CD4-positive, CD25-positive, alpha-beta regulatory T cell (primary cell): ENCODE results near the gene NAP1L4. TPM values are rescaled to one million over a fixed set of nuclear protein-coding genes. Genes with fewer than 3 reads are reported as not detected.

Experiments
- ATAC-seq, 2 donors: fragments of 150-1000 bp; cut with Tn5 transposase; one replicate each; pipeline ENCODE4 v1.10.0; 2021; ENCODE audit warnings: low read depth in 2 of 2, moderate number of reproducible peaks in 2 of 2, moderate library complexity in 1 of 2
- DNase-seq, 3 donors: peaks; one replicate each; pipeline versions ENCODE4 v3.0.0 to v3.0.0-alpha.2; 2012 to 2022; ENCODE audit warnings: mixed read lengths in 1 of 3
- H3K27ac ChIP-seq: one replicate; pipeline ENCODE4 v1.7.0; 2013; ENCODE audit warnings: mild to moderate bottlenecking, low read length; ENCODE audit not compliant: insufficient read depth, poor library complexity, severe bottlenecking
- H3K27me3 ChIP-seq: one replicate; pipeline ENCODE4 v1.7.0; 2013; ENCODE audit warnings: low read length; ENCODE audit not compliant: control insufficient read depth, insufficient read depth
- H3K36me3 ChIP-seq: one replicate; pipeline ENCODE4 v1.7.0; 2013; ENCODE audit warnings: mild to moderate bottlenecking, low read length, moderate library complexity; ENCODE audit not compliant: control insufficient read depth, insufficient read depth
- H3K4me1 ChIP-seq: 2 replicates; pipeline ENCODE4 v1.7.0; 2013; ENCODE audit warnings: mild to moderate bottlenecking, low read length; ENCODE audit not compliant: insufficient read depth, control insufficient read depth, poor library complexity, severe bottlenecking
- H3K4me3 ChIP-seq: one replicate; pipeline ENCODE4 v1.7.0; 2013; ENCODE audit warnings: low read depth, mild to moderate bottlenecking, low read length, moderate library complexity
- H3K9me3 ChIP-seq, 2 experiments: 1 replicate in 1 of 2; 2 replicates in 1 of 2; pipeline ENCODE4 v1.7.0; 2013; ENCODE audit warnings: low read length in 2 of 2, mild to moderate bottlenecking in 1 of 2, moderate library complexity in 1 of 2; ENCODE audit not compliant: control insufficient read depth in 2 of 2
- H3K27ac Mint-ChIP-seq, 3 donors: one replicate each; pipeline ENCODE4 v1.8.0; 2020 to 2022; ENCODE audit warnings: mild to moderate bottlenecking in 3 of 3, mixed read lengths in 3 of 3, moderate library complexity in 2 of 3
- H3K27me3 Mint-ChIP-seq: one replicate; pipeline ENCODE4 v1.8.0; 2022; ENCODE audit warnings: mild to moderate bottlenecking, mixed read lengths
- H3K36me3 Mint-ChIP-seq: one replicate; pipeline ENCODE4 v1.8.0; 2020; ENCODE audit warnings: mixed read lengths
- H3K4me1 Mint-ChIP-seq, 4 donors: one replicate each; pipeline ENCODE4 v1.8.0; 2020 to 2022; ENCODE audit warnings: mixed read lengths in 4 of 4, mild to moderate bottlenecking in 1 of 4
- H3K4me3 Mint-ChIP-seq, 4 donors: one replicate each; pipeline ENCODE4 v1.8.0; 2020 to 2022; ENCODE audit warnings: mild to moderate bottlenecking in 4 of 4, mixed read lengths in 4 of 4, moderate library complexity in 3 of 4
- H3K9me3 Mint-ChIP-seq, 7 donors: one replicate each; pipeline ENCODE4 v1.8.0; 2020 to 2022; ENCODE audit warnings: mixed read lengths in 7 of 7, mild to moderate bottlenecking in 3 of 7, moderate library complexity in 2 of 7
- polyA plus RNA-seq, 4 donors: library from polyadenylated mRNA; unstranded; fragments of 300-500 nt; fragmentation: Illumina TruSeq; gene quantifications; one replicate each; pipeline ENCODE4 v1.2.3, GENCODE V29; 2021
- total RNA-seq: library from RNA; stranded (reverse); gene quantifications from one replicate; pipeline ENCODE4 v1.2.3, GENCODE V29; 2022

NAP1L4 gene
- total and polyA plus RNA-seq, 5 donors from 2014 or later: 210 to 351 (median 228) TPM

- Mint-ChIP-seq H3K27ac (peak overlapping the region in 2 of 3 donors; percentile 27 to 35), H3K36me3 (peaks cover 82% of the 10 kb centered on the region), H3K4me3 (no peak overlapping the region), H3K4me1 (peaks cover 11 to 40% (median 17%) of the 10 kb centered on the region in 4 donors), H3K9me3 (no peaks in the 10 kb centered on the region), H3K27me3 (no peaks in the 10 kb centered on the region)
- H3K9me3 ChIP-seq: no peaks in the 10 kb centered on the region
- H3K27me3 ChIP-seq: no peaks in the 10 kb centered on the region
- DNase-seq: no peak
- H3K27ac ChIP-seq: no peak overlapping the region
- H3K4me3 ChIP-seq: no peak overlapping the region
- peak in 1 of 2 donors; percentile 37 for ATAC-seq
- H3K4me1 ChIP-seq: no peaks in the 10 kb centered on the region
- H3K36me3 ChIP-seq: peaks cover 96% of the 10 kb centered on the region
Measured at GRCh38 chr11:2963112-2963754, 28.9 kb downstream of the NAP1L4 start.

- Mint-ChIP-seq H3K36me3 (peaks cover 73% of the 10 kb centered on the region), H3K4me3 (no peak overlapping the region), H3K27me3 (no peaks in the 10 kb centered on the region), H3K27ac (peak overlapping the region in 2 of 3 donors; percentile 35 to 95), H3K9me3 (no peaks in the 10 kb centered on the region), H3K4me1 (peaks cover 10 to 28% (median 13%) of the 10 kb centered on the region in 4 donors)
- no peaks in the 10 kb centered on the region for H3K4me1 ChIP-seq
- no peak overlapping the region for H3K27ac ChIP-seq
- ATAC-seq (no peak), DNase-seq (no peak)
- no peaks in the 10 kb centered on the region for H3K27me3 ChIP-seq
- H3K9me3 ChIP-seq: no peaks in the 10 kb centered on the region
- H3K4me3 ChIP-seq: no peak overlapping the region
- peaks cover 98% of the 10 kb centered on the region for H3K36me3 ChIP-seq
Measured at GRCh38 chr11:2961080-2961479, 31.0 kb downstream of the NAP1L4 start.

DNA sequence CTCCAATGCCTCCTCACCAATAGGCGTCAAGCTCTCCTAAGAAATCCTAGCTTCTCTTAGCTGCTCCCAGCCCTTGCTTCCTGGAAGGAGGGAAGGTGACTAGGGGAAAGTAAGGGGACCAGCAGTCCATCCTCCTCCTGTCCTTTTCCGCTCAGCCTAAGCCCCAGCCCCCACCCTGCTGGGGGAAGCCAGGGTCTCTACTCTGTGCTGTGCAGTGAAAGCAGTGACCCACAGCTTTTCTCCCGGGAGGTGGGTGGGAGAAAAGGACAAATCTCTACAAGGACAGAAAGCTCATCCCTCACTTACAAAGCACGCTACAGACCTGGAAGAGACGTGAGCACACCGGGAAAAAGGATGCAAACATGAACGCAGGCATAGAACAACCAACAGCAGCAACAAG lies 32.0 kb downstream of the NAP1L4 start:
- peaks cover 7 to 25% (median 12%) of the 10 kb centered on the region in 4 donors for H3K4me1 Mint-ChIP-seq
- H3K36me3 Mint-ChIP-seq: peaks cover 73% of the 10 kb centered on the region
- no peaks in the 10 kb centered on the region for H3K9me3 ChIP-seq
- peaks cover 98% of the 10 kb centered on the region for H3K36me3 ChIP-seq
- H3K4me3 Mint-ChIP-seq: no peak overlapping the region
- H3K4me3 ChIP-seq: no peak overlapping the region
- H3K4me1 ChIP-seq: no peaks in the 10 kb centered on the region
- H3K27ac ChIP-seq: no peak overlapping the region
- H3K9me3 Mint-ChIP-seq: no peaks in the 10 kb centered on the region
- no peak overlapping the region for H3K27ac Mint-ChIP-seq
- ATAC-seq (no peak), DNase-seq (no peak)
- no peaks in the 10 kb centered on the region for H3K27me3 Mint-ChIP-seq
- H3K27me3 ChIP-seq: no peaks in the 10 kb centered on the region

DNA sequence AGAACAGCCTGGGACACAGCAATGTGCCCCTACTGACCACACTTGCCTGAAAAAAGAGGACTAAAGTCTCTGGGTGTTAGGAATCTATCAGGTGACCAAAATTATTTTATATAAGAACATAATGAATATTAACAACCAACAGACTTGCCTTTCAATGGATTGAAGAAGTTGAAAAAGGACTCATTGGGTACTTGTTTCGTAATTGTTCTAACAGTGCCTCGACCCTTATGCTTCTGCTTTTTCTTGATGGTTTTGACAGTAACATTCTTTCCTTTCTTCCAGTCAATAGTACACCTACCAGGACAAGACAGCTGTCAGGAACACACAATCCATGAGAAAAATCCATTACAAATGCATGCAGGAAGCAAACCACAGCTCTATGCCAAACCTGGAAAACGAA lies 33.9 kb downstream of the NAP1L4 start:
- no peak overlapping the region for H3K4me3 Mint-ChIP-seq
- Histone ChIP-seq H3K36me3 (peaks cover 98% of the 10 kb centered on the region), H3K27ac (no peak overlapping the region)

DNA sequence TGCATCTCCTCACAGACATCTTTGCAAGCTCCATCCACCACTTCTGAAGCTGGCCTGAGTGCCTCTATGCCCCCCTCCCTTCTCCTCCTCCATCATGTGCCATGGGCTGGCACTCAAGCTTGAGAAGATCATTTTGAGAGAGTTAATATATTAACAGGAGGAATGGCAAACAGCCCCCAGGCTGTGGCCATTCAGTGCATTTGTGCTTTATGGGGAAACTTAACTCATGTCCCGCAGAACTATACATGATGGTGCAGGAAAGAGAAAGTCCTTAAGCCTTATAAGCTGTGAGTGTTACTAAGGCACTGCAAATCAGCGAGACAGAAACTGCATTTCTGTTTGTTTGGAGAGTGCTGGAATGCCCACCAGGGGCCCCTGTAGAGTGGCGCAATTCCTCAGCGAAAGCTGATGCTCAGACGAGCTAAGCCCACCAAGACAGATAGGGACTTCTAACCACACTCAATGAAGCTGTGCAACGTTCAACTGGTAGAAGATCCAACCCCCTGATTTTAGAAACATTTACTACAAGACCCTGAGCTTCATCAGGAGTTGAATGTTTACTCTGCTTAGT lies 36.1 kb downstream of the NAP1L4 start:
- Mint-ChIP-seq H3K9me3 (no peaks in the 10 kb centered on the region), H3K4me1 (peaks cover 10 to 25% (median 17%) of the 10 kb centered on the region in 4 donors), H3K27ac (peak overlapping the region in 1 of 3 donors; percentile 62), H3K27me3 (no peaks in the 10 kb centered on the region), H3K4me3 (peak overlapping the region in 1 of 4 donors; percentile 16), H3K36me3 (peaks cover 70% of the 10 kb centered on the region)
- H3K9me3 ChIP-seq: no peaks in the 10 kb centered on the region
- H3K27ac ChIP-seq: no peak overlapping the region
- no peak for DNase-seq
- H3K4me1 ChIP-seq: peaks cover 11% of the 10 kb centered on the region
- no peak for ATAC-seq
- no peaks in the 10 kb centered on the region for H3K27me3 ChIP-seq
- no peak overlapping the region for H3K4me3 ChIP-seq
- peaks cover 100% of the 10 kb centered on the region for H3K36me3 ChIP-seq

More for the DNA sequence above, 33.9 kb downstream of the NAP1L4 start:
- Mint-ChIP-seq H3K27ac (peak overlapping the region in 1 of 3 donors; percentile 26), H3K27me3 (no peaks in the 10 kb centered on the region), H3K4me1 (peaks cover 10 to 15% (median 12%) of the 10 kb centered on the region in 4 donors), H3K36me3 (peaks cover 71% of the 10 kb centered on the region), H3K9me3 (no peaks in the 10 kb centered on the region)
- DNase-seq: no peak
- H3K9me3 ChIP-seq: no peaks in the 10 kb centered on the region
- no peak for ATAC-seq
- no peaks in the 10 kb centered on the region for H3K4me1 ChIP-seq
- no peaks in the 10 kb centered on the region for H3K27me3 ChIP-seq
- no peak overlapping the region for H3K4me3 ChIP-seq

- H3K4me1 Mint-ChIP-seq: peaks cover 9 to 36% (median 20%) of the 10 kb centered on the region in 4 donors
- no peak for DNase-seq
- Histone ChIP-seq H3K4me1 (peaks cover 11% of the 10 kb centered on the region), H3K36me3 (peaks cover 99% of the 10 kb centered on the region), H3K27ac (no peak overlapping the region), H3K9me3 (no peaks in the 10 kb centered on the region), H3K27me3 (no peaks in the 10 kb centered on the region), H3K4me3 (no peak overlapping the region)
- no peaks in the 10 kb centered on the region for H3K9me3 Mint-ChIP-seq
- H3K4me3 Mint-ChIP-seq: no peak overlapping the region
- H3K27me3 Mint-ChIP-seq: no peaks in the 10 kb centered on the region
- H3K36me3 Mint-ChIP-seq: peaks cover 66% of the 10 kb centered on the region
- ATAC-seq: no peak
- peak overlapping the region in 1 of 3 donors; percentile 23 for H3K27ac Mint-ChIP-seq
Measured at GRCh38 chr11:2954263-2954662, 37.9 kb downstream of the NAP1L4 start.

- peaks cover 15 to 47% (median 26%) of the 10 kb centered on the region in 4 donors for H3K4me1 Mint-ChIP-seq
- H3K27ac Mint-ChIP-seq: peak overlapping the region in 2 of 3 donors; percentile 51 to 71
- ATAC-seq: no peak
- H3K27ac ChIP-seq: no peak overlapping the region
- peaks cover 11% of the 10 kb centered on the region for H3K4me1 ChIP-seq
- peaks cover 58% of the 10 kb centered on the region for H3K36me3 Mint-ChIP-seq
- H3K27me3 Mint-ChIP-seq: no peaks in the 10 kb centered on the region
- no peak overlapping the region for H3K4me3 ChIP-seq
- H3K9me3 ChIP-seq: no peaks in the 10 kb centered on the region
- H3K9me3 Mint-ChIP-seq: no peaks in the 10 kb centered on the region
- H3K36me3 ChIP-seq: peaks cover 99% of the 10 kb centered on the region
- no peak for DNase-seq
- H3K4me3 Mint-ChIP-seq: no peak overlapping the region
- no peaks in the 10 kb centered on the region for H3K27me3 ChIP-seq
Measured at GRCh38 chr11:2952290-2952689, 39.8 kb downstream of the NAP1L4 start.
